HCT116 (cell line): ENCODE data around the gene ASMTL. TPM values are rescaled to one million over a fixed set of nuclear protein-coding genes. Genes with fewer than 3 reads are reported as not detected.
"Not testable (repeated sequence)": the region's sequence is repeated elsewhere in the genome, so short reads cannot be mapped to it uniquely, and the experiment has no call there.

Experiments used
- ATAC-seq: fragments of 200-7000 bp; cut with Tn5 transposase; 2 replicates; pipeline ENCODE4 v1.9.1; 2020; ENCODE audit warnings: mild to moderate bottlenecking, moderate library complexity
- BruUV-seq: library from RNA; stranded (reverse); fragments of 400-500 nt; replicated peaks from 2 replicates; lab custom pipeline; 2021; lab: Mats Ljungman, UMichigan
- CTCF ChIA-PET: fragments of 300-600 bp; sonication (Branson Sonifier 250); formaldehyde crosslinking; loops from one replicate; lab custom pipeline; 2021; ENCODE audit warnings: antibody characterized with exemption; lab: Charles Lee
- POLR2A ChIA-PET: fragments of 300-600, 350-600 bp; sonication (Branson Sonifier 250); formaldehyde crosslinking; loops from one replicate; lab custom pipeline; 2021; ENCODE audit warnings: antibody characterized with exemption; lab: Charles Lee
- RAD21 ChIA-PET, 2 experiments: fragments of 300-600 bp; sonication (Branson Sonifier 250); formaldehyde crosslinking; loops; one replicate each; lab custom pipeline; 2023; ENCODE audit warnings: low total read pairs in 2 of 2; ENCODE audit not compliant: uncharacterized antibody in 2 of 2, unreplicated experiment in 2 of 2, low non-redundant PET in 1 of 2; lab: Charles Lee
- DNase-seq: peaks from one replicate; pipeline ENCODE4 v3.0.0-alpha.2; 2010; ENCODE audit warnings: low read depth, low spot score
- H2AFZ ChIP-seq: fragments of 200-600 bp; shearing (Covaris generic), sonication (generic); 2 replicates; pipeline ENCODE4 v1.6.1; 2017; ENCODE audit warnings: low read depth, mixed run types, mixed read lengths, antibody characterized with exemption, low read length; ENCODE audit not compliant: poor library complexity, severe bottlenecking
- H3K27ac ChIP-seq: 2 replicates; pipeline ENCODE4 v1.5.1; 2012; ENCODE audit warnings: low read depth, low read length
- H3K27me3 ChIP-seq: fragments of 200-600 bp; sonication (generic); 2 replicates; pipeline ENCODE4 v1.6.1; 2016; ENCODE audit warnings: mixed run types, low read length, mixed read lengths; ENCODE audit not compliant: insufficient read depth
- H3K36me3 ChIP-seq, 2 experiments: fragments of 200-500 bp in 1 of 2; fragments of 200-600 bp in 1 of 2; sonication (Bioruptor generic) in 1 of 2; sonication (generic) in 1 of 2; 2 replicates each; pipeline versions ENCODE4 v1.5.1 to v1.6.1; 2014 to 2016; ENCODE audit warnings: low read length in 2 of 2, inconsistent platforms in 1 of 2, mixed read lengths in 1 of 2, mixed run types in 1 of 2; ENCODE audit not compliant: insufficient read depth in 2 of 2, control insufficient read depth in 1 of 2
- H3K4me1 ChIP-seq, 2 experiments: fragments of 200-600 bp in 1 of 2; sonication (generic) in 1 of 2; 2 replicates each; pipeline versions ENCODE4 v1.5.1 to v1.6.1; 2012 to 2017; ENCODE audit warnings: low read length in 2 of 2, inconsistent platforms in 1 of 2, mild to moderate bottlenecking in 1 of 2, mixed read lengths in 1 of 2, mixed run types in 1 of 2, moderate library complexity in 1 of 2; ENCODE audit not compliant: insufficient read depth in 2 of 2, control insufficient read depth in 1 of 2
- H3K4me2 ChIP-seq: fragments of 200-600 bp; sonication (generic); 2 replicates; pipeline ENCODE4 v1.6.1; 2017; ENCODE audit warnings: mixed run types, low read length, mixed read lengths
- H3K4me3 ChIP-seq, 2 experiments: fragments of 200-600 bp in 1 of 2; sonication (generic) in 1 of 2; replicated peaks in 1 of 2; 2 replicates each; pipeline ENCODE4 v1.5.1; 2011 to 2016; ENCODE audit warnings: low read length in 2 of 2, control low read depth in 1 of 2, low read depth in 1 of 2, mild to moderate bottlenecking in 1 of 2, mixed read lengths in 1 of 2, mixed run types in 1 of 2
- H3K79me2 ChIP-seq: fragments of 200-600 bp; sonication (generic); 2 replicates; pipeline ENCODE4 v1.6.1; 2017; ENCODE audit warnings: mild to moderate bottlenecking, mixed run types, low read length, moderate library complexity, mixed read lengths; ENCODE audit not compliant: insufficient read depth
- H3K9ac ChIP-seq: fragments of 200-600 bp; sonication (generic); 2 replicates; pipeline ENCODE4 v1.6.1; 2016; ENCODE audit warnings: low read length, mixed read lengths
- H3K9me2 ChIP-seq: fragments of 200-600 bp; sonication (generic), shearing (Covaris generic); 2 replicates; pipeline ENCODE4 v1.6.1; 2017; ENCODE audit warnings: mixed run types, mild to moderate bottlenecking, moderate library complexity; ENCODE audit not compliant: insufficient read depth
- H3K9me3 ChIP-seq, 2 experiments: fragments of 200-500 bp in 1 of 2; fragments of 200-600 bp in 1 of 2; sonication (Bioruptor generic) in 1 of 2; sonication (generic) in 1 of 2; 2 replicates each; pipeline ENCODE4 v1.6.1; 2014 to 2017; ENCODE audit warnings: low read length in 2 of 2, mixed read lengths in 2 of 2, inconsistent platforms in 1 of 2, low read depth in 1 of 2, mild to moderate bottlenecking in 1 of 2, mixed run types in 1 of 2, moderate library complexity in 1 of 2; ENCODE audit not compliant: control insufficient read depth in 1 of 2, insufficient read depth in 1 of 2
- H4K20me1 ChIP-seq: fragments of 200-600 bp; sonication (generic), shearing (Covaris generic); 2 replicates; pipeline ENCODE4 v1.6.1; 2017; ENCODE audit warnings: mixed run types, mild to moderate bottlenecking, moderate library complexity; ENCODE audit not compliant: insufficient read depth
- CEBPB ChIP-seq: IDR thresholded peaks from 2 replicates; pipeline ENCODE4 v1.6.1; 2012; ENCODE audit warnings: low read depth
- EGR1 ChIP-seq: IDR thresholded peaks from 2 replicates; pipeline ENCODE4 v1.6.1; 2012; ENCODE audit warnings: low read depth
- ELF1 ChIP-seq: IDR thresholded peaks from 2 replicates; pipeline ENCODE4 v1.6.1; 2012; ENCODE audit warnings: low read depth, borderline replicate concordance
- EZH2 ChIP-seq: fragments of 200-600 bp; sonication (generic); IDR thresholded peaks from 2 replicates; pipeline ENCODE4 v1.6.1; 2017; ENCODE audit warnings: antibody characterized with exemption, mixed run types
- EZH2phosphoT487 ChIP-seq: fragments of 200-600 bp; IDR thresholded peaks from 2 replicates; pipeline ENCODE4 v1.6.1; 2018; ENCODE audit warnings: antibody characterized with exemption, borderline replicate concordance
- FOSL1 ChIP-seq: IDR thresholded peaks from 2 replicates; pipeline ENCODE4 v1.6.1; 2012; ENCODE audit warnings: low read depth
- JUND ChIP-seq: IDR thresholded peaks from 2 replicates; pipeline ENCODE4 v1.6.1; 2012
- POLR2A ChIP-seq: IDR thresholded peaks from 2 replicates; pipeline ENCODE4 v1.7.0; 2011; ENCODE audit warnings: borderline replicate concordance; ENCODE audit not compliant: insufficient read depth, insufficient read length; ENCODE audit errors: extremely low read depth
- POLR2AphosphoS5 ChIP-seq: IDR thresholded peaks from 2 replicates; pipeline ENCODE4 v1.6.1; 2011; ENCODE audit warnings: mild to moderate bottlenecking, low read depth, low read length, moderate library complexity
- RAD21 ChIP-seq: IDR thresholded peaks from 2 replicates; pipeline ENCODE4 v1.6.1; 2012; ENCODE audit warnings: low read depth, mild to moderate bottlenecking
- YY1 ChIP-seq: IDR thresholded peaks from 2 replicates; pipeline ENCODE4 v1.6.1; 2011; ENCODE audit warnings: low read length, low read depth, moderate library complexity, mild to moderate bottlenecking; ENCODE audit not compliant: insufficient replicate concordance; ENCODE audit errors: extremely low read depth
- intact Hi-C: fragments of 100-400 bp; cut with micrococcal nuclease; formaldehyde crosslinking; loops from 2 replicates; pipeline ENCODE4 v1.10.0; 2022
- total RNA-seq: library from RNA; stranded (reverse); gene quantifications from one replicate; pipeline ENCODE4 v1.2.1, GENCODE V29; 2021; ENCODE audit not compliant: unreplicated experiment
- TF ChIP-seq, protein P1 (sequence below): IDR thresholded peaks from 2 replicates; pipeline ENCODE4 v1.6.1; 2011; ENCODE audit warnings: mild to moderate bottlenecking, low read length, moderate library complexity; ENCODE audit not compliant: insufficient replicate concordance; ENCODE audit errors: extremely low read depth
- TF ChIP-seq, protein P2 (sequence below): IDR thresholded peaks from 2 replicates; pipeline ENCODE4 v1.6.1; 2012
- TF ChIP-seq, protein P3 (sequence below): IDR thresholded peaks from 2 replicates; pipeline ENCODE4 v1.6.1; 2012; ENCODE audit warnings: low read depth

The ASMTL gene
- total RNA-seq, 1 experiment from 2014 or later = 59.6 TPM

DNA sequence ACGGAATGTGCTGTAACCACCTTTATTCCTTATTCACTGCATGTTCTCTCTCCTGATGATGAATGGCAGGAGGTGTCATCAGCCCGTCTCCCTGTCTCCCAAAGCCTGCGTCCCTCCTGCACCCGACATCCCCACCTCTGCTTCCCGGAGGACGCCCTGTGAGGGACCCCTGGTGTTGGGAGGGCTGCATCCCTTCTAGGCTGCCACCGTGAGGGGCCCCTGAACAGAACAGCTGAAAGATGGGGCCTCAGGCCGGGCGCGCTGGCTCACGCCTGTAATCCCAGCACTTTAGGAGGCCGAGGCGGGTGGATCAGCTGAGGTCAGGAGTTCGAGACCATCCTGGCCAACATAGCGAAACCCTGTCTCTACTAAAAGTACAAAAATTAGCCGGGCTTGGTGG lies 26.4 kb downstream of the ASMTL start:
- H4K20me1 ChIP-seq, H3K9ac ChIP-seq, H3K27ac ChIP-seq, intact Hi-C loops, CTCF ChIA-PET, POLR2A ChIA-PET, ATAC-seq, H3K4me3 ChIP-seq, BruUV-seq, DNase-seq, H2AFZ ChIP-seq, H3K4me1 ChIP-seq, H3K27me3 ChIP-seq, H3K4me2 ChIP-seq, H3K79me2 ChIP-seq, H3K9me2 ChIP-seq, RAD21 ChIA-PET, H3K9me3 ChIP-seq: not testable (repeated sequence)
- peaks cover 2 to 33% of the 10 kb centered on the region in 2 experiments; a peak in 3 of 4 replicates for H3K36me3 ChIP-seq

DNA sequence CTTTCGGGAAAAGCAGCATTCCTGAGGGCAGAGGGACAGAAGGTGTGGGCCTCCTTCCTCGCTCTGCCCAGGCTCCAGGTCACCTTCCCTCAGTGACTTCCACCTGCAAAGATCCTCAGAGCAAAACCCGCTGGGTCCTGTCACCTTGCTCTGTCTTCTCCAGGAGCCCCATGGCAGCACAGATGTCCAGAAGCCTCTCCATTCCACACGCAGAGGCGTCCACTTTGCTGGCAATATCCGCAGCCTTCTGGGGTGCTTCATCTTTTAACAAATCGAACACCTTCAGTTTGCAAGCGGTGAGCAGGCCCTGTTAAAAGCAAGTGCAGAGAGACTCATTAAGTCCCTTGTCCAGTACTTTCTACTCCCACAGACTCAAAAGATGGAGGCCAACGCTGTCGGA lies 27.3 kb downstream of the ASMTL start:
- CTCF ChIA-PET = no interaction called here
- intact Hi-C loops = no loop called here
- Histone ChIP-seq H3K4me1 (no peaks in the 10 kb centered on the region), H3K27me3 (no peaks in the 10 kb centered on the region), H3K4me3 (no peak overlapping the region), H3K36me3 (peaks cover 2 to 36% of the 10 kb centered on the region in 2 experiments; a peak in 3 of 4 replicates), H3K9ac (no peak overlapping the region), H4K20me1 (no peaks in the 10 kb centered on the region), H2AFZ (no peak overlapping the region), H3K27ac (no peak overlapping the region), H3K9me2 (no peaks in the 10 kb centered on the region), H3K4me2 (no peak overlapping the region), H3K9me3 (peaks cover 0 to 5% of the 10 kb centered on the region in 2 experiments; a peak in 1 of 4 replicates), H3K79me2 (no peaks in the 10 kb centered on the region)
- ATAC-seq (no peak), DNase-seq (no peak)
- no TSS peak for BruUV-seq
- POLR2A ChIA-PET = no interaction called here
- RAD21 ChIA-PET = no interaction called here
- TF ChIP-seq, protein P1, sequence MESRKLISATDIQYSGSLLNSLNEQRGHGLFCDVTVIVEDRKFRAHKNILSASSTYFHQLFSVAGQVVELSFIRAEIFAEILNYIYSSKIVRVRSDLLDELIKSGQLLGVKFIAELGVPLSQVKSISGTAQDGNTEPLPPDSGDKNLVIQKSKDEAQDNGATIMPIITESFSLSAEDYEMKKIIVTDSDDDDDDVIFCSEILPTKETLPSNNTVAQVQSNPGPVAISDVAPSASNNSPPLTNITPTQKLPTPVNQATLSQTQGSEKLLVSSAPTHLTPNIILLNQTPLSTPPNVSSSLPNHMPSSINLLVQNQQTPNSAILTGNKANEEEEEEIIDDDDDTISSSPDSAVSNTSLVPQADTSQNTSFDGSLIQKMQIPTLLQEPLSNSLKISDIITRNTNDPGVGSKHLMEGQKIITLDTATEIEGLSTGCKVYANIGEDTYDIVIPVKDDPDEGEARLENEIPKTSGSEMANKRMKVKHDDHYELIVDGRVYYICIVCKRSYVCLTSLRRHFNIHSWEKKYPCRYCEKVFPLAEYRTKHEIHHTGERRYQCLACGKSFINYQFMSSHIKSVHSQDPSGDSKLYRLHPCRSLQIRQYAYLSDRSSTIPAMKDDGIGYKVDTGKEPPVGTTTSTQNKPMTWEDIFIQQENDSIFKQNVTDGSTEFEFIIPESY = no peak
- TF ChIP-seq CEBPB = no peak
- TF ChIP-seq JUND = no peak
- TF ChIP-seq, protein P2, sequence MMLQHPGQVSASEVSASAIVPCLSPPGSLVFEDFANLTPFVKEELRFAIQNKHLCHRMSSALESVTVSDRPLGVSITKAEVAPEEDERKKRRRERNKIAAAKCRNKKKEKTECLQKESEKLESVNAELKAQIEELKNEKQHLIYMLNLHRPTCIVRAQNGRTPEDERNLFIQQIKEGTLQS = no peak
- TF ChIP-seq POLR2A = no peak
- no peak for TF ChIP-seq ELF1
- no peak for TF ChIP-seq FOSL1
- no peak for TF ChIP-seq EZH2phosphoT487
- TF ChIP-seq, protein P3, sequence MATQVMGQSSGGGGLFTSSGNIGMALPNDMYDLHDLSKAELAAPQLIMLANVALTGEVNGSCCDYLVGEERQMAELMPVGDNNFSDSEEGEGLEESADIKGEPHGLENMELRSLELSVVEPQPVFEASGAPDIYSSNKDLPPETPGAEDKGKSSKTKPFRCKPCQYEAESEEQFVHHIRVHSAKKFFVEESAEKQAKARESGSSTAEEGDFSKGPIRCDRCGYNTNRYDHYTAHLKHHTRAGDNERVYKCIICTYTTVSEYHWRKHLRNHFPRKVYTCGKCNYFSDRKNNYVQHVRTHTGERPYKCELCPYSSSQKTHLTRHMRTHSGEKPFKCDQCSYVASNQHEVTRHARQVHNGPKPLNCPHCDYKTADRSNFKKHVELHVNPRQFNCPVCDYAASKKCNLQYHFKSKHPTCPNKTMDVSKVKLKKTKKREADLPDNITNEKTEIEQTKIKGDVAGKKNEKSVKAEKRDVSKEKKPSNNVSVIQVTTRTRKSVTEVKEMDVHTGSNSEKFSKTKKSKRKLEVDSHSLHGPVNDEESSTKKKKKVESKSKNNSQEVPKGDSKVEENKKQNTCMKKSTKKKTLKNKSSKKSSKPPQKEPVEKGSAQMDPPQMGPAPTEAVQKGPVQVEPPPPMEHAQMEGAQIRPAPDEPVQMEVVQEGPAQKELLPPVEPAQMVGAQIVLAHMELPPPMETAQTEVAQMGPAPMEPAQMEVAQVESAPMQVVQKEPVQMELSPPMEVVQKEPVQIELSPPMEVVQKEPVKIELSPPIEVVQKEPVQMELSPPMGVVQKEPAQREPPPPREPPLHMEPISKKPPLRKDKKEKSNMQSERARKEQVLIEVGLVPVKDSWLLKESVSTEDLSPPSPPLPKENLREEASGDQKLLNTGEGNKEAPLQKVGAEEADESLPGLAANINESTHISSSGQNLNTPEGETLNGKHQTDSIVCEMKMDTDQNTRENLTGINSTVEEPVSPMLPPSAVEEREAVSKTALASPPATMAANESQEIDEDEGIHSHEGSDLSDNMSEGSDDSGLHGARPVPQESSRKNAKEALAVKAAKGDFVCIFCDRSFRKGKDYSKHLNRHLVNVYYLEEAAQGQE = no peak
- TF ChIP-seq EZH2 = no peak
- TF ChIP-seq EGR1 = no peak
- TF ChIP-seq RAD21 = no peak
- TF ChIP-seq YY1 = no peak
- TF ChIP-seq POLR2AphosphoS5 = no peak
